ENCODE results near the gene ZSWIM3.
A peak's percentile ranks its signal among the peaks of the same experiment; 100 is the strongest.
"Not testable (repeated sequence)": the region's sequence is repeated elsewhere in the genome, so short reads cannot be mapped to it uniquely, and the experiment has no call there.

Gene ZSWIM3

DNA sequence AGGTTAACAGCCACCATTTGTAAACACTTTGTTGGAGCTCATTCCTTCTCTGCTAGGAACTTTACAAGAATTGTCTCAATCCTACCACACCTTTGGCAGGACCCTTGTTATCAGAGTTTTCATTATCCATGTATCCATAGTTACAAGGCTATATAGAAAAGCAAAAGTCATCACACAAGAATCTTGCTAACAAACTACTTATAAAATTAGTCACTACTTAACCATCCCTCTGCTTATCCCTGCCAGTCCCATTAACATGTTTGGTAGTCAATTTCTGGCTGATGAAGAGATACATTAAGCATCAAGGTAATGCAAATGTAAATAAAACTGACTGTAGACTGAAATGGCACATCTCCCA lies 10.4 kb downstream of the ZSWIM3 start:
- peak; percentile 84 for ATAC-seq
- TF ChIP-seq PPARA (CRISPR knock-in tag; IDR thresholded peaks at IDR 0.05; ENCODE audit: borderline replicate concordance) (no peak), ZNF8 (CRISPR knock-in tag; IDR thresholded peaks at IDR 0.05) (no peak), TOX (CRISPR knock-in tag; IDR thresholded peaks at IDR 0.05; ENCODE audit: borderline replicate concordance) (no peak), TCF4 (CRISPR knock-in tag; IDR thresholded peaks at IDR 0.05; ENCODE audit: borderline replicate concordance) (no peak), SNAI2 (CRISPR knock-in tag; IDR thresholded peaks at IDR 0.05) (no peak), CSDC2 (CRISPR knock-in tag; IDR thresholded peaks at IDR 0.05) (no peak), ISL1 (CRISPR knock-in tag; IDR thresholded peaks at IDR 0.05) (peak; percentile 80)
- TF ChIP-seq, protein P1, sequence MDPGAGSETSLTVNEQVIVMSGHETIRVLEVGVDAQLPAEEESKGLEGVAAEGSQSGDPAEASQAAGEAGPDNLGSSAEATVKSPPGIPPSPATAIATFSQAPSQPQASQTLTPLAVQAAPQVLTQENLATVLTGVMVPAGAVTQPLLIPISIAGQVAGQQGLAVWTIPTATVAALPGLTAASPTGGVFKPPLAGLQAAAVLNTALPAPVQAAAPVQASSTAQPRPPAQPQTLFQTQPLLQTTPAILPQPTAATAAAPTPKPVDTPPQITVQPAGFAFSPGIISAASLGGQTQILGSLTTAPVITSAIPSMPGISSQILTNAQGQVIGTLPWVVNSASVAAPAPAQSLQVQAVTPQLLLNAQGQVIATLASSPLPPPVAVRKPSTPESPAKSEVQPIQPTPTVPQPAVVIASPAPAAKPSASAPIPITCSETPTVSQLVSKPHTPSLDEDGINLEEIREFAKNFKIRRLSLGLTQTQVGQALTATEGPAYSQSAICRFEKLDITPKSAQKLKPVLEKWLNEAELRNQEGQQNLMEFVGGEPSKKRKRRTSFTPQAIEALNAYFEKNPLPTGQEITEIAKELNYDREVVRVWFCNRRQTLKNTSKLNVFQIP (CRISPR knock-in tag; IDR thresholded peaks at IDR 0.05; ENCODE audit: borderline replicate concordance, low read depth) = no peak

DNA sequence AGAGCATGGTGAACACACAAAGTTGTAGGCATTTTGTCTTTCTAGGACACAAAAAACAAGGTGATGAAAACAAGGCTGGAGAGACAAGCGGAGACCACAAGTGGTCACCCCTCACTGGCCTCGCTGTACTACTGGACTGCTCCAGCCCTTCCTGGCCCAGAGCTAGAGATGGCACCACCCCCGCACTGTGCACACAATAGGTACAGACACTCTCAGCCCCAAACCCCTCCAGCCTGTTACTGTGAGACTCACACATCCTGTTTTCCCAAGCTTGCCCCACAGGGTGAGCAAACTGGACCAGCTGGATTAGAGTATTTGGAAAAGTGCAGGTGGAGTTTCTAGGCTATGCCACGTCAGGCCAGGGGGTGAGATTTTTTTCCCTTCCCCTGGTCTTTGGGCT lies 15.2 kb downstream of the ZSWIM3 start:
- TF ChIP-seq PPARA (CRISPR knock-in tag; IDR thresholded peaks at IDR 0.05; ENCODE audit: borderline replicate concordance) = no peak
- no peak for TF ChIP-seq ISL1 (CRISPR knock-in tag; IDR thresholded peaks at IDR 0.05)
- no peak for TF ChIP-seq GLIS3 (CRISPR knock-in tag; IDR thresholded peaks at IDR 0.05)
- TF ChIP-seq ZFP30 (CRISPR knock-in tag; IDR thresholded peaks at IDR 0.05) = no peak
- TF ChIP-seq BACH2 (CRISPR knock-in tag; IDR thresholded peaks at IDR 0.05; ENCODE audit: borderline replicate concordance) = no peak
- TF ChIP-seq, protein P1 (CRISPR knock-in tag; IDR thresholded peaks at IDR 0.05; ENCODE audit: borderline replicate concordance, low read depth) = no peak
- TF ChIP-seq RARB (CRISPR knock-in tag; IDR thresholded peaks at IDR 0.05) = no peak
- TF ChIP-seq TCF4 (CRISPR knock-in tag; IDR thresholded peaks at IDR 0.05; ENCODE audit: borderline replicate concordance) = no peak
- TF ChIP-seq SNAI2 (CRISPR knock-in tag; IDR thresholded peaks at IDR 0.05) = no peak
- TF ChIP-seq ZNF565 (CRISPR knock-in tag; conservative IDR thresholded peaks at IDR 0.05; ENCODE audit: low read depth) = no peak
- TF ChIP-seq TOX (CRISPR knock-in tag; IDR thresholded peaks at IDR 0.05; ENCODE audit: borderline replicate concordance) = no peak
- no peak for TF ChIP-seq ZNF8 (CRISPR knock-in tag; IDR thresholded peaks at IDR 0.05)
- no peak for TF ChIP-seq ZNF70 (CRISPR knock-in tag; IDR thresholded peaks at IDR 0.05)
- no peak for TF ChIP-seq ZFP3 (CRISPR knock-in tag; IDR thresholded peaks at IDR 0.05)
- TF ChIP-seq, protein P2, sequence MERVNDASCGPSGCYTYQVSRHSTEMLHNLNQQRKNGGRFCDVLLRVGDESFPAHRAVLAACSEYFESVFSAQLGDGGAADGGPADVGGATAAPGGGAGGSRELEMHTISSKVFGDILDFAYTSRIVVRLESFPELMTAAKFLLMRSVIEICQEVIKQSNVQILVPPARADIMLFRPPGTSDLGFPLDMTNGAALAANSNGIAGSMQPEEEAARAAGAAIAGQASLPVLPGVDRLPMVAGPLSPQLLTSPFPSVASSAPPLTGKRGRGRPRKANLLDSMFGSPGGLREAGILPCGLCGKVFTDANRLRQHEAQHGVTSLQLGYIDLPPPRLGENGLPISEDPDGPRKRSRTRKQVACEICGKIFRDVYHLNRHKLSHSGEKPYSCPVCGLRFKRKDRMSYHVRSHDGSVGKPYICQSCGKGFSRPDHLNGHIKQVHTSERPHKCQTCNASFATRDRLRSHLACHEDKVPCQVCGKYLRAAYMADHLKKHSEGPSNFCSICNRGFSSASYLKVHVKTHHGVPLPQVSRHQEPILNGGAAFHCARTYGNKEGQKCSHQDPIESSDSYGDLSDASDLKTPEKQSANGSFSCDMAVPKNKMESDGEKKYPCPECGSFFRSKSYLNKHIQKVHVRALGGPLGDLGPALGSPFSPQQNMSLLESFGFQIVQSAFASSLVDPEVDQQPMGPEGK (CRISPR knock-in tag; IDR thresholded peaks at IDR 0.05; ENCODE audit: borderline replicate concordance) = no peak
- no peak for TF ChIP-seq CSDC2 (CRISPR knock-in tag; IDR thresholded peaks at IDR 0.05)
- TF ChIP-seq ESRRG (CRISPR knock-in tag; IDR thresholded peaks at IDR 0.05) = no peak
- no peak for ATAC-seq

DNA sequence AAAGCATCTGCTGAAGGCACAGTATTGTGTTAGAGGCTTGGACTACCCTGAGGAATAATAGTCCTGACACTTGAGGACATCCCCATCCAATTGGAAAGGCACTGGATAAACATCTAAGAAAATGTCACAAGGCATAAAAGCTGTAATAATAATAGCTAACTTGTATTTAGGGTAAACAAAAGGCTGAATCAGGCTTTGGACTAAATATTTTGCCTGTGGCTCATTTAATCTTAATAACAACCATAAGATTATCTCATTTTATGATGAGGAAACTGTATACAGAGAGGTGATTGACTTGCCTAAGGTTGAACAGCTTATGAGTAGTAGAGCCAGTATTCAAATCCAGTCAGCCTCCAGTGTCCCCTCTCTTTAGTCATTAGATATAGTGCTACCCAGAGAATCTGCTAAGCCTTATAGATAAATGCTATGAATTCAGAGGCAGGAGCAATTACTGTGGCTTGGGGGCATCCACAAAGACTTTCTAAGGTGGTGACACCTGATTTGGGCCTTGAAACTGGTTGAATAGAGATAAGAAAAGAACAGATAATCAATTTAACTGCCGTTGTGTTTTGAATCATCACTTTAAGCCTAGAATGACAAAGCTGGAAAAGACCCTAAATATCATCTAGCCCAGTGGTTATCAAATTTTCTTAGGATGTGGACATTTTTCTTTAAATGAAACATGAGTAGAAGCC lies 16.1 kb downstream of the ZSWIM3 start:
- ATAC-seq = no peak
- TF ChIP-seq ZNF565 (CRISPR knock-in tag; conservative IDR thresholded peaks at IDR 0.05; ENCODE audit: low read depth) (no peak), ZC3H10 (CRISPR knock-in tag; IDR thresholded peaks at IDR 0.05) (no peak), BACH2 (CRISPR knock-in tag; IDR thresholded peaks at IDR 0.05; ENCODE audit: borderline replicate concordance) (no peak), RARB (CRISPR knock-in tag; IDR thresholded peaks at IDR 0.05) (no peak), TCF4 (CRISPR knock-in tag; IDR thresholded peaks at IDR 0.05; ENCODE audit: borderline replicate concordance) (no peak), ESRRG (CRISPR knock-in tag; IDR thresholded peaks at IDR 0.05) (no peak), ZFP30 (CRISPR knock-in tag; IDR thresholded peaks at IDR 0.05) (no peak), SNAI2 (CRISPR knock-in tag; IDR thresholded peaks at IDR 0.05) (no peak), PPARA (CRISPR knock-in tag; IDR thresholded peaks at IDR 0.05; ENCODE audit: borderline replicate concordance) (no peak), ZNF8 (CRISPR knock-in tag; IDR thresholded peaks at IDR 0.05) (no peak), ISL1 (CRISPR knock-in tag; IDR thresholded peaks at IDR 0.05) (no peak), TOX (CRISPR knock-in tag; IDR thresholded peaks at IDR 0.05; ENCODE audit: borderline replicate concordance) (no peak), OSR1 (CRISPR knock-in tag; IDR thresholded peaks at IDR 0.05) (no peak), GLIS3 (CRISPR knock-in tag; IDR thresholded peaks at IDR 0.05) (no peak)
- TF ChIP-seq, protein P3, sequence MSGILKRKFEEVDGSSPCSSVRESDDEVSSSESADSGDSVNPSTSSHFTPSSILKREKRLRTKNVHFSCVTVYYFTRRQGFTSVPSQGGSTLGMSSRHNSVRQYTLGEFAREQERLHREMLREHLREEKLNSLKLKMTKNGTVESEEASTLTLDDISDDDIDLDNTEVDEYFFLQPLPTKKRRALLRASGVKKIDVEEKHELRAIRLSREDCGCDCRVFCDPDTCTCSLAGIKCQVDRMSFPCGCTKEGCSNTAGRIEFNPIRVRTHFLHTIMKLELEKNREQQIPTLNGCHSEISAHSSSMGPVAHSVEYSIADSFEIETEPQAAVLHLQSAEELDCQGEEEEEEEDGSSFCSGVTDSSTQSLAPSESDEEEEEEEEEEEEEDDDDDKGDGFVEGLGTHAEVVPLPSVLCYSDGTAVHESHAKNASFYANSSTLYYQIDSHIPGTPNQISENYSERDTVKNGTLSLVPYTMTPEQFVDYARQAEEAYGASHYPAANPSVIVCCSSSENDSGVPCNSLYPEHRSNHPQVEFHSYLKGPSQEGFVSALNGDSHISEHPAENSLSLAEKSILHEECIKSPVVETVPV (CRISPR knock-in tag; IDR thresholded peaks at IDR 0.05) = no peak
- TF ChIP-seq, protein P4, sequence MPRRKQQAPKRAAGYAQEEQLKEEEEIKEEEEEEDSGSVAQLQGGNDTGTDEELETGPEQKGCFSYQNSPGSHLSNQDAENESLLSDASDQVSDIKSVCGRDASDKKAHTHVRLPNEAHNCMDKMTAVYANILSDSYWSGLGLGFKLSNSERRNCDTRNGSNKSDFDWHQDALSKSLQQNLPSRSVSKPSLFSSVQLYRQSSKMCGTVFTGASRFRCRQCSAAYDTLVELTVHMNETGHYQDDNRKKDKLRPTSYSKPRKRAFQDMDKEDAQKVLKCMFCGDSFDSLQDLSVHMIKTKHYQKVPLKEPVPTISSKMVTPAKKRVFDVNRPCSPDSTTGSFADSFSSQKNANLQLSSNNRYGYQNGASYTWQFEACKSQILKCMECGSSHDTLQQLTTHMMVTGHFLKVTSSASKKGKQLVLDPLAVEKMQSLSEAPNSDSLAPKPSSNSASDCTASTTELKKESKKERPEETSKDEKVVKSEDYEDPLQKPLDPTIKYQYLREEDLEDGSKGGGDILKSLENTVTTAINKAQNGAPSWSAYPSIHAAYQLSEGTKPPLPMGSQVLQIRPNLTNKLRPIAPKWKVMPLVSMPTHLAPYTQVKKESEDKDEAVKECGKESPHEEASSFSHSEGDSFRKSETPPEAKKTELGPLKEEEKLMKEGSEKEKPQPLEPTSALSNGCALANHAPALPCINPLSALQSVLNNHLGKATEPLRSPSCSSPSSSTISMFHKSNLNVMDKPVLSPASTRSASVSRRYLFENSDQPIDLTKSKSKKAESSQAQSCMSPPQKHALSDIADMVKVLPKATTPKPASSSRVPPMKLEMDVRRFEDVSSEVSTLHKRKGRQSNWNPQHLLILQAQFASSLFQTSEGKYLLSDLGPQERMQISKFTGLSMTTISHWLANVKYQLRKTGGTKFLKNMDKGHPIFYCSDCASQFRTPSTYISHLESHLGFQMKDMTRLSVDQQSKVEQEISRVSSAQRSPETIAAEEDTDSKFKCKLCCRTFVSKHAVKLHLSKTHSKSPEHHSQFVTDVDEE (CRISPR knock-in tag; IDR thresholded peaks at IDR 0.05) = no peak
- TF ChIP-seq, protein P2 (CRISPR knock-in tag; IDR thresholded peaks at IDR 0.05; ENCODE audit: borderline replicate concordance) = no peak
- TF ChIP-seq, protein P1 (CRISPR knock-in tag; IDR thresholded peaks at IDR 0.05; ENCODE audit: borderline replicate concordance, low read depth) = no peak

DNA sequence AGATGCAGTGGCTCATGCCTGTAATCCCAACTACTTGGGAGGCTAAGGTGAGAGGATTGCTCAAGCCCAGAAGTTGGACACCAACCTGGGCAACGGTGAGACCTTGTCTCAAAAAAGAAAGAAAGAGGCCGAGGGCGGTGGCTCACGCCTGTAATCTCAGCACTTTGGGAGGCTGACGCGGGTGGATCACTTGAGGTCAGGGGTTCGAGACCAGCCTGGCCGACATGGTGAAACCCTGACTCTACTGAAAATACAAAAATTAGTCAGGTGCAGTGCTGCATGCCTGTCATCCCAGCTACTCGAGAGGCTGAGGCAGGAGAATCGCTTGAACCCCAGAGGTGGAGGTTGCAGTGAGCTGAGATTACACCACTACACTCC lies 16.7 kb downstream of the ZSWIM3 start:
- not testable (repeated sequence) for ATAC-seq
